ENCODE measurements around the gene IQCE.

GRCh38 chr7:2622869-2623697, 64.3 kb downstream of the IQCE start:
- no peak for TF ChIP-seq CTCF (IDR thresholded peaks at IDR 0.05)
- TF ChIP-seq POLR2A (IDR thresholded peaks at IDR 0.05), result no peak
